Endothelial cell of umbilical vein (primary cell): ENCODE measurements around the gene LLGL2. TPM values are rescaled to one million over a fixed set of nuclear protein-coding genes. Genes with fewer than 3 reads are reported as not detected.

Experiments
- BruUV-seq: library from RNA; stranded (reverse); fragments of 400-500 nt; replicated peaks from 2 replicates; lab custom pipeline; 2021; lab: Mats Ljungman, UMichigan
- CTCF ChIA-PET: fragments of 300-600, 350-600 bp; sonication (Branson Sonifier 250); formaldehyde crosslinking; loops from one replicate; lab custom pipeline; 2021; ENCODE audit warnings: antibody characterized with exemption, inconsistent platforms; lab: Charles Lee
- POLR2A ChIA-PET: fragments of 300-600, 350-600 bp; sonication (Branson Sonifier 250); formaldehyde crosslinking; loops from one replicate; lab custom pipeline; 2021; ENCODE audit warnings: antibody characterized with exemption, inconsistent platforms; lab: Charles Lee
- DNase-seq: peaks from one replicate; pipeline ENCODE4 v3.0.0-alpha.2; 2011; ENCODE audit warnings: low read depth, low spot score
- FAIRE-seq: peaks from 2 replicates; lab custom pipeline; 2011; peaks lifted over from hg19 to GRCh38; lab: Jason Lieb, UNC
- H2AFZ ChIP-seq: 2 replicates; pipeline ENCODE4 v1.6.0; 2012; ENCODE audit warnings: low read depth, low read length, control low read depth, inconsistent platforms
- H3K27ac ChIP-seq: 2 replicates; pipeline ENCODE4 v1.5.1; 2011; ENCODE audit warnings: low read depth, mild to moderate bottlenecking, control low read depth, low read length, moderate library complexity; ENCODE audit not compliant: insufficient read depth
- H3K27me3 ChIP-seq, 2 experiments: 2 replicates each; pipeline versions ENCODE4 v1.6.0 to v1.6.1; 2011; ENCODE audit warnings: low read length in 2 of 2, mixed read lengths in 1 of 2; ENCODE audit not compliant: control insufficient read depth in 2 of 2, insufficient read depth in 2 of 2
- H3K36me3 ChIP-seq, 2 experiments: 2 replicates in 1 of 2; 3 replicates in 1 of 2; pipeline ENCODE4 v1.5.1; 2011; ENCODE audit warnings: low read length in 2 of 2, mild to moderate bottlenecking in 1 of 2, moderate library complexity in 1 of 2; ENCODE audit not compliant: control insufficient read depth in 2 of 2, insufficient read depth in 2 of 2; ENCODE audit errors: extremely low read depth in 1 of 2
- H3K4me1 ChIP-seq: 3 replicates; pipeline ENCODE4 v1.5.1; 2011; ENCODE audit warnings: mild to moderate bottlenecking, low read length; ENCODE audit not compliant: control insufficient read depth, insufficient read depth; ENCODE audit errors: extremely low read depth
- H3K4me2 ChIP-seq: 2 replicates; pipeline ENCODE4 v1.6.1; 2011; ENCODE audit warnings: low read length, control low read depth, mixed read lengths; ENCODE audit not compliant: insufficient read depth
- H3K4me3 ChIP-seq, 3 experiments: fragments of 200-600 bp in 1 of 3; sonication (generic), shearing (Covaris generic) in 1 of 3; replicated peaks in 1 of 3; 2 replicates each; pipeline ENCODE4 v1.5.1; 2011 to 2016; ENCODE audit warnings: control low read depth in 3 of 3, low read length in 3 of 3, mild to moderate bottlenecking in 2 of 3, inconsistent platforms in 1 of 3, low read depth in 1 of 3, moderate library complexity in 1 of 3; ENCODE audit not compliant: insufficient read depth in 1 of 3
- H3K79me2 ChIP-seq: 2 replicates; pipeline ENCODE4 v1.6.0; 2012; ENCODE audit warnings: low read length, inconsistent platforms; ENCODE audit not compliant: control insufficient read depth, insufficient read depth
- H3K9ac ChIP-seq: replicated peaks from 2 replicates; pipeline ENCODE3; 2011; ENCODE audit warnings: low read length, control low read depth; ENCODE audit not compliant: insufficient read depth; ENCODE audit errors: extremely low read depth
- H3K9me1 ChIP-seq: replicated peaks from 3 replicates; pipeline ENCODE4 v1.6.0; 2011; ENCODE audit warnings: mild to moderate bottlenecking, low read length; ENCODE audit not compliant: control insufficient read depth, insufficient read depth; ENCODE audit errors: extremely low read depth
- H3K9me3 ChIP-seq: replicated peaks from 2 replicates; pipeline ENCODE4 v1.5.1; 2012; ENCODE audit warnings: low read length, inconsistent platforms; ENCODE audit not compliant: control insufficient read depth, insufficient read depth
- H4K20me1 ChIP-seq: replicated peaks from 2 replicates; pipeline ENCODE3; 2011; ENCODE audit warnings: mild to moderate bottlenecking, low read length; ENCODE audit not compliant: control insufficient read depth, insufficient read depth; ENCODE audit errors: extremely low read depth
- EZH2 ChIP-seq: IDR thresholded peaks from 2 replicates; pipeline ENCODE4 v1.6.1; 2012; ENCODE audit warnings: borderline replicate concordance, low read depth, mild to moderate bottlenecking, moderate library complexity, low read length, inconsistent platforms; ENCODE audit not compliant: severe bottlenecking
- FOS ChIP-seq: IDR thresholded peaks from 2 replicates; pipeline ENCODE4 v1.6.1; 2011; ENCODE audit warnings: mild to moderate bottlenecking, low read length, moderate library complexity, borderline replicate concordance; ENCODE audit not compliant: insufficient read depth
- GATA2 ChIP-seq: IDR thresholded peaks from 2 replicates; pipeline ENCODE4 v1.7.0; 2011; ENCODE audit warnings: low read depth, mild to moderate bottlenecking, moderate library complexity, mixed read lengths, low read length; ENCODE audit not compliant: insufficient read length, insufficient read depth
- JUN ChIP-seq: IDR thresholded peaks from 2 replicates; pipeline ENCODE4 v1.6.1; 2011; ENCODE audit warnings: borderline replicate concordance, low read depth; ENCODE audit not compliant: insufficient read length, insufficient read depth
- MAX ChIP-seq: IDR thresholded peaks from 2 replicates; pipeline ENCODE4 v1.6.1; 2011; ENCODE audit not compliant: insufficient read depth, insufficient read length
- MYC ChIP-seq: IDR thresholded peaks from one replicate; pipeline ENCODE4 v1.6.1; 2011; ENCODE audit warnings: mild to moderate bottlenecking, low read depth, low read length
- POLR2A ChIP-seq: IDR thresholded peaks from 2 replicates; pipeline ENCODE4 v1.6.1; 2012; ENCODE audit warnings: low read depth, mild to moderate bottlenecking, control low read depth, low read length
- POLR2AphosphoS5 ChIP-seq: IDR thresholded peaks from 2 replicates; pipeline ENCODE4 v1.6.1; 2012; ENCODE audit warnings: low read depth, mild to moderate bottlenecking, control low read depth, low read length, moderate library complexity; ENCODE audit not compliant: insufficient read depth
- dilution Hi-C: fragments of 300-500 bp; cut with MboI; formaldehyde crosslinking; loops from one replicate; pipeline ENCODE4 v1.15.0; 2019; ENCODE audit warnings: low sequenced_read_pairs; ENCODE audit not compliant: extremely low pct_ligation_motif_present
- intact Hi-C: fragments of 100-400 bp; cut with micrococcal nuclease; formaldehyde crosslinking; loops from one replicate; pipeline ENCODE4 v1.10.0; 2022
- polyA plus RNA-seq, 4 experiments: library from polyadenylated mRNA; depleted of rRNA in 3 of 4; stranded (reverse) in 3 of 4; unstranded in 1 of 4; fragments of >200 nt; gene quantifications; 2 replicates each; pipeline versions ENCODE4 v1.2.1 to v1.2.3, GENCODE V29; 2011 to 2012; ENCODE audit warnings: missing spikeins in 1 of 4
- total RNA-seq: library from RNA; stranded (reverse); gene quantifications from 2 replicates; pipeline ENCODE4 v1.2.3, GENCODE V29; 2021
- TF ChIP-seq, protein P1 (sequence below), 2 donors: IDR thresholded peaks; 1 replicate in 1 of 2; 2 replicates in 1 of 2; pipeline ENCODE4 v1.5.1; 2011; ENCODE audit warnings: low read length in 2 of 2, mild to moderate bottlenecking in 2 of 2, moderate library complexity in 2 of 2, control low read depth in 1 of 2, inconsistent platforms in 1 of 2, low read depth in 1 of 2; ENCODE audit not compliant: insufficient read depth in 1 of 2; ENCODE audit errors: extremely low read depth in 1 of 2

The LLGL2 gene
- total and polyA plus RNA-seq, 2 donors (not counting 3 experiments of a cell fraction or from before 2014, with no cell fraction given), result 5.3 to 5.4 TPM

DNA sequence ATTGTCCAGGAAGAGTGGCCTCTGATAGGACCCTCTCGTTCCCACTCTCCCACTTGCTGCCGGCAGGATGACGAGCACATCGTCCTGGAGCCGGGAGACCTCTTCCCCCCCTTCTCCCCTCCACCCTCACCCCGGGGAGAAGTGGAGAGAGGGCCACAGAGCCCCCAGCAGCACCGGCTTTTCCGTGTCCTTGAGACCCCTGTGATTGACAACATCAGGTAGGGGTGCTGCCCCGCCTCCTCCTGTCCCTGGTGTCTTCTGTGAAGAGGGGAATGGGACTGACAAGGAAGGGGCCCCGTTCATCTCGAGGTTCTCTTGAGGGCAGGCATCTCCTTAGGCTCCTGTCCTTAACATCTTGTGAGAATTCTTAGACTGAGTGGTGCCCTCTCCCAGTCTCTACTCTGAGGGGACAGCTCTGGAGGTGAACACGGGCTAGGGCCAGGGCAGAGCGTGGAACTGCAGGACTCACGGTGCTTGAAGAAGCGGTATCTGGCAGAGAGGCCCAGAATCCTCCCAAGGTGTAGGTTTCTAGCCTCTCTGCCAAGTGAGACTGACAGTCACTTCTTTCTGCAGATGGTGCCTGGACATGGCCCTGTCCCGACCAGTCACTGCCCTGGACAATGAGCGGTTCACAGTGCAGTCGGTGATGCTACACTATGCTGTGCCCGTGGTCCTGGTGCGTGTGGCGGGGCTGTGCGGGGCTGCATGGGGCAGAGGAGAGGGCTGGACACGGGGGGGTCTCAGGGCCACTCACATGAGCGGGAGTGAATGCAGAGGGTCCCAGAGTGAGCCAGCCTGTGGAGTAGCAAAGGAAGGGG lies 36.6 kb upstream of the LLGL2 start:
- dilution Hi-C loops (no loop called here), intact Hi-C loops (no loop called here)
- CTCF ChIA-PET, result interaction anchor here (1.1 kb wide), 1 partner anchor 41 kb away, joined by 3 read pairs; no protein-coding TSS in a partner anchor
- FAIRE-seq (no peak), DNase-seq (no peak)
- POLR2A ChIA-PET, result no interaction called here
- no TSS peak for BruUV-seq
- H3K79me2 ChIP-seq, result no peaks in the 10 kb centered on the region
- no peak overlapping the region for H3K27ac ChIP-seq
- H4K20me1 ChIP-seq, result no peaks in the 10 kb centered on the region
- H3K36me3 ChIP-seq, result peaks cover 0 to 13% of the 10 kb centered on the region in 2 experiments
- TF ChIP-seq MAX, result no peak
- TF ChIP-seq GATA2, result no peak
- no peak for TF ChIP-seq JUN
- TF ChIP-seq FOS, result no peak
- no peak for TF ChIP-seq POLR2AphosphoS5
- TF ChIP-seq, protein P1, sequence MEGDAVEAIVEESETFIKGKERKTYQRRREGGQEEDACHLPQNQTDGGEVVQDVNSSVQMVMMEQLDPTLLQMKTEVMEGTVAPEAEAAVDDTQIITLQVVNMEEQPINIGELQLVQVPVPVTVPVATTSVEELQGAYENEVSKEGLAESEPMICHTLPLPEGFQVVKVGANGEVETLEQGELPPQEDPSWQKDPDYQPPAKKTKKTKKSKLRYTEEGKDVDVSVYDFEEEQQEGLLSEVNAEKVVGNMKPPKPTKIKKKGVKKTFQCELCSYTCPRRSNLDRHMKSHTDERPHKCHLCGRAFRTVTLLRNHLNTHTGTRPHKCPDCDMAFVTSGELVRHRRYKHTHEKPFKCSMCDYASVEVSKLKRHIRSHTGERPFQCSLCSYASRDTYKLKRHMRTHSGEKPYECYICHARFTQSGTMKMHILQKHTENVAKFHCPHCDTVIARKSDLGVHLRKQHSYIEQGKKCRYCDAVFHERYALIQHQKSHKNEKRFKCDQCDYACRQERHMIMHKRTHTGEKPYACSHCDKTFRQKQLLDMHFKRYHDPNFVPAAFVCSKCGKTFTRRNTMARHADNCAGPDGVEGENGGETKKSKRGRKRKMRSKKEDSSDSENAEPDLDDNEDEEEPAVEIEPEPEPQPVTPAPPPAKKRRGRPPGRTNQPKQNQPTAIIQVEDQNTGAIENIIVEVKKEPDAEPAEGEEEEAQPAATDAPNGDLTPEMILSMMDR (IDR thresholded peaks at IDR 0.05; ENCODE audit: extremely low read depth in 1 of 2, insufficient read depth in 1 of 2, low read depth in 1 of 2, low read length in 2 of 2), result no peak
- no peak for TF ChIP-seq EZH2
- TF ChIP-seq MYC, result no peak
- no peak for TF ChIP-seq POLR2A
- no peak overlapping the region for H2AFZ ChIP-seq
- H3K4me2 ChIP-seq, result no peak overlapping the region
- no peaks in the 10 kb centered on the region for H3K27me3 ChIP-seq
- peaks cover 9% of the 10 kb centered on the region for H3K4me1 ChIP-seq
- H3K9me3 ChIP-seq, result no peaks in the 10 kb centered on the region
- no peak overlapping the region for H3K9ac ChIP-seq
- no peaks in the 10 kb centered on the region for H3K9me1 ChIP-seq
- no peak overlapping the region for H3K4me3 ChIP-seq
